Right lobe of liver (tissue), 4 donors: ENCODE data around the gene SSTR5.

Experiments used
- POLR2A ChIP-seq: fragments of 450-650 bp; IDR thresholded peaks from one replicate; pipeline ENCODE4 v1.6.1; 2017; ENCODE audit warnings: antibody characterized with exemption, mild to moderate bottlenecking
- TF ChIP-seq, protein P1 (sequence below), 4 donors: fragments of 200-600 bp in 3 of 4; fragments of 450-650 bp in 1 of 4; IDR thresholded peaks; one replicate each; pipeline versions ENCODE4 v1.5.1 to v1.8.0; 2016 to 2022; ENCODE audit warnings: antibody characterized with exemption in 4 of 4, mild to moderate bottlenecking in 2 of 4
- donor health status: DM: no; HTN: no; CAD: no.
- donor health status: DM: no; HTN: no; CAD: no.
- donor health status: DM: no; HTN: yes; CAD: no.

DNA sequence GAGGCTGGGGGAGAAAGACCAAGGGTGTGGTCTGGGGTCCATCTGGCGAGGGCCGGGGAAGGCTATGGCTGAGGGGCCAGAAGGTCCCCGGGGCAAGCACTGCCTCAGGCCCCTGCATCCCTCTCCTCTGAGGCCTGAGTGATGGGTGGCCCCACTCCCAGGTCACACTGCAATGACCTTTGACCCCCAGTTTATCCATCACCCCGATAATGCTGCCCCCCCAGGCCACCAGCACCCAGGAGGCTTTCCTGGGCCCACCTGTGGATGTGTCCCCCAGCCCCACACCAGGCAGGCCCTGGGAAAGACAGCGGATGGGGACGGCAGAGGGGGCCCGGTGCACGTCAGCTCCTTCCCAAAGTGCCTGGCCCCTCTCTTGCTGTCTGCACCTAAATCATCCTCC lies 57.8 kb downstream of the SSTR5 start:
- TF ChIP-seq, protein P1, sequence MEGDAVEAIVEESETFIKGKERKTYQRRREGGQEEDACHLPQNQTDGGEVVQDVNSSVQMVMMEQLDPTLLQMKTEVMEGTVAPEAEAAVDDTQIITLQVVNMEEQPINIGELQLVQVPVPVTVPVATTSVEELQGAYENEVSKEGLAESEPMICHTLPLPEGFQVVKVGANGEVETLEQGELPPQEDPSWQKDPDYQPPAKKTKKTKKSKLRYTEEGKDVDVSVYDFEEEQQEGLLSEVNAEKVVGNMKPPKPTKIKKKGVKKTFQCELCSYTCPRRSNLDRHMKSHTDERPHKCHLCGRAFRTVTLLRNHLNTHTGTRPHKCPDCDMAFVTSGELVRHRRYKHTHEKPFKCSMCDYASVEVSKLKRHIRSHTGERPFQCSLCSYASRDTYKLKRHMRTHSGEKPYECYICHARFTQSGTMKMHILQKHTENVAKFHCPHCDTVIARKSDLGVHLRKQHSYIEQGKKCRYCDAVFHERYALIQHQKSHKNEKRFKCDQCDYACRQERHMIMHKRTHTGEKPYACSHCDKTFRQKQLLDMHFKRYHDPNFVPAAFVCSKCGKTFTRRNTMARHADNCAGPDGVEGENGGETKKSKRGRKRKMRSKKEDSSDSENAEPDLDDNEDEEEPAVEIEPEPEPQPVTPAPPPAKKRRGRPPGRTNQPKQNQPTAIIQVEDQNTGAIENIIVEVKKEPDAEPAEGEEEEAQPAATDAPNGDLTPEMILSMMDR (IDR thresholded peaks at IDR 0.05): no peak
- no peak for TF ChIP-seq POLR2A
